Measurements from ENCODE around the gene ZSWIM3. TPM values are rescaled to one million over a fixed set of nuclear protein-coding genes. Genes with fewer than 3 reads are reported as not detected.

ZSWIM3 gene
- total and polyA plus RNA-seq, 2 of the 13 experiments (the other 11 are each of a cell fraction or from before 2014, with no cell fraction given): 5.2 to 5.8 TPM

DNA sequence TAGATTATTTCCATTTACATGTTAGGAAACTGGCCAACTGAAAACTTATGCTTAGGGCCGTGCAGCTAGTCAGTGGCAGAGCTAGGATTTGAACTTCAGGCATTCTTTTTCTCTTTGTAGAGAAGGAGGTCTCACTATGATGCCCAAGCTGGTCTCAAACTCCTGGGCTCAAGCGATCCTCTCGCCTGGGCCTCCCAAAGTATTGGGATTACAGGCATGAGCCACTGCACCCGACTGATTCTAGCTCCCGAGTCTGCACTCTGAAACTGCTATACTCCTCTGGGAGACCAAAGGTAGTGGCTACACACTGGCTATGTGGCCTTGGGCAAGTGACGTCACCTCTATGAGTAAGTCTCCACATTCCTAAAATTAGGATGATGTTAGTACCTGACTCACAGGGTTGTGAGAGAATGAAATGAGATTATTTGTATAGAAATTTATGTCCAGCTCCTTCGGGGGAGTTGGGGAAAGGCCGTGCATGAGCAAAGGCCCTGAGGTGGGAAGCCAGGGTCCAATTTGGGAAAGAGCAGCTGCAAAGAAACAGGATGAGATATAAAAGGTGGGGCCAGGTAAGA lies 48.2 kb downstream of the ZSWIM3 start (continued):
- no peak for TF ChIP-seq ZNF407 (CRISPR knock-in tag; IDR thresholded peaks at IDR 0.05; ENCODE audit: not compliant biosample characterization)
- no peak for TF ChIP-seq ZNF563 (CRISPR knock-in tag; IDR thresholded peaks at IDR 0.05)
- 0 out of 2 replicates have a peak, but pooled peaks have one; percentile 9 for TF ChIP-seq ZNF607 (CRISPR knock-in tag; IDR thresholded peaks at IDR 0.05; ENCODE audit: borderline replicate concordance)
- 0 out of 2 replicates have a peak, but pooled peaks have one; percentile 23 for TF ChIP-seq ADNP (CRISPR knock-in tag; IDR thresholded peaks at IDR 0.05)
- TF ChIP-seq GATAD2A (CRISPR knock-in tag; IDR thresholded peaks at IDR 0.05): 0 out of 2 replicates have a peak, but pooled peaks have one; percentile 44
- TF ChIP-seq KDM5A (IDR thresholded peaks at IDR 0.05; ENCODE audit: borderline replicate concordance, low read length): no peak
- 0 out of 2 replicates have a peak, but pooled peaks have one; percentile 1 for TF ChIP-seq ZNF780A (CRISPR knock-in tag; IDR thresholded peaks at IDR 0.05)
- TF ChIP-seq POGK (CRISPR knock-in tag; conservative IDR thresholded peaks at IDR 0.05): no peak
- TF ChIP-seq, protein P1, sequence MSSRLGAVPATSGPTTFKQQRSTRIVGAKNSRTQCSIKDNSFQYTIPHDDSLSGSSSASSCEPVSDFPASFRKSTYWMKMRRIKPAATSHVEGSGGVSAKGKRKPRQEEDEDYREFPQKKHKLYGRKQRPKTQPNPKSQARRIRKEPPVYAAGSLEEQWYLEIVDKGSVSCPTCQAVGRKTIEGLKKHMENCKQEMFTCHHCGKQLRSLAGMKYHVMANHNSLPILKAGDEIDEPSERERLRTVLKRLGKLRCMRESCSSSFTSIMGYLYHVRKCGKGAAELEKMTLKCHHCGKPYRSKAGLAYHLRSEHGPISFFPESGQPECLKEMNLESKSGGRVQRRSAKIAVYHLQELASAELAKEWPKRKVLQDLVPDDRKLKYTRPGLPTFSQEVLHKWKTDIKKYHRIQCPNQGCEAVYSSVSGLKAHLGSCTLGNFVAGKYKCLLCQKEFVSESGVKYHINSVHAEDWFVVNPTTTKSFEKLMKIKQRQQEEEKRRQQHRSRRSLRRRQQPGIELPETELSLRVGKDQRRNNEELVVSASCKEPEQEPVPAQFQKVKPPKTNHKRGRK (CRISPR knock-in tag; IDR thresholded peaks at IDR 0.05): no peak
- TF ChIP-seq ZFP62 (CRISPR knock-in tag; IDR thresholded peaks at IDR 0.05): no peak
- no peak for TF ChIP-seq YEATS2 (CRISPR knock-in tag; IDR thresholded peaks at IDR 0.05; ENCODE audit: borderline replicate concordance)
- no peak for TF ChIP-seq TFDP2 (CRISPR knock-in tag; IDR thresholded peaks at IDR 0.05)
- TF ChIP-seq ATF1 (CRISPR knock-in tag; IDR thresholded peaks at IDR 0.05): peak; percentile 56; the same call in 1 of the 2 replicates

Data from HepG2 (cell line).